Upper lobe of left lung (tissue), 4 donors: ENCODE measurements around the gene KIRREL3.

Experiments used
- POLR2AphosphoS5 ChIP-seq, 2 donors: sonication (generic); formaldehyde crosslinking; IDR thresholded peaks; one replicate each; pipeline ENCODE4 v1.5.1; 2017; ENCODE audit warnings: antibody characterized with exemption in 2 of 2
- TF ChIP-seq, protein P1 (sequence below), 6 experiments: fragments of 450-650 bp in 4 of 6; fragments of 200-600 bp in 2 of 6; sonication (generic) in 2 of 6; IDR thresholded peaks; one replicate each; pipeline ENCODE4 v1.5.1; 2016 to 2019; ENCODE audit warnings: antibody characterized with exemption in 6 of 6

DNA sequence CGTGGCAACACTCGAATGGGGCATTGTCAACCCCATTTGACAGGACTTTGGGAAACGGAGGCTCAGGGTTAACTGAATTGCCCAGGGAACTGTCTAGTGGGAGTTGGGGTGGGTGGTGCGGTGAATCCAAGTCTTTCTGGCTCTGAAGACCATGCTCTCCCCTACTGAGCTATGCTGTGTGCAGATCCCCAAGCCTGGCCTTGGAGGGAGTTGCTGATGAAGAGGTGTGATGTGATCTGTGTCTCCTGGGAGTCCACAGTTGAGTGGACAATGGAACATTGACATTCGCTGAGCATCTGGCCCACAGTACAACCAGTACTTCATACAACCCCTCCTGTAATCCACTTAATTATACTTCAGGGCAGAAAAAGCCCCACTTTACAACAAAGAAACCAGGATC is 472.9 kb downstream of the KIRREL3 start:
- TF ChIP-seq, protein P1, sequence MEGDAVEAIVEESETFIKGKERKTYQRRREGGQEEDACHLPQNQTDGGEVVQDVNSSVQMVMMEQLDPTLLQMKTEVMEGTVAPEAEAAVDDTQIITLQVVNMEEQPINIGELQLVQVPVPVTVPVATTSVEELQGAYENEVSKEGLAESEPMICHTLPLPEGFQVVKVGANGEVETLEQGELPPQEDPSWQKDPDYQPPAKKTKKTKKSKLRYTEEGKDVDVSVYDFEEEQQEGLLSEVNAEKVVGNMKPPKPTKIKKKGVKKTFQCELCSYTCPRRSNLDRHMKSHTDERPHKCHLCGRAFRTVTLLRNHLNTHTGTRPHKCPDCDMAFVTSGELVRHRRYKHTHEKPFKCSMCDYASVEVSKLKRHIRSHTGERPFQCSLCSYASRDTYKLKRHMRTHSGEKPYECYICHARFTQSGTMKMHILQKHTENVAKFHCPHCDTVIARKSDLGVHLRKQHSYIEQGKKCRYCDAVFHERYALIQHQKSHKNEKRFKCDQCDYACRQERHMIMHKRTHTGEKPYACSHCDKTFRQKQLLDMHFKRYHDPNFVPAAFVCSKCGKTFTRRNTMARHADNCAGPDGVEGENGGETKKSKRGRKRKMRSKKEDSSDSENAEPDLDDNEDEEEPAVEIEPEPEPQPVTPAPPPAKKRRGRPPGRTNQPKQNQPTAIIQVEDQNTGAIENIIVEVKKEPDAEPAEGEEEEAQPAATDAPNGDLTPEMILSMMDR (IDR thresholded peaks at IDR 0.05), result no peak
- TF ChIP-seq POLR2AphosphoS5 (IDR thresholded peaks at IDR 0.05), result no peak
